H9 (cell line): ENCODE results near the gene DSP. TPM values are rescaled to one million over a fixed set of nuclear protein-coding genes. Genes with fewer than 3 reads are reported as not detected.

ENCODE experiments used
- DNase-seq: peaks from one replicate; pipeline ENCODE4 v3.0.0-alpha.2; 2017
- H2AFZ ChIP-seq: one replicate; pipeline ENCODE4 v1.6.1; 2013; ENCODE audit warnings: mild to moderate bottlenecking, low read length, control low read depth, moderate library complexity
- H2AK5ac ChIP-seq: 2 replicates; pipeline ENCODE4 v1.6.1; 2013; ENCODE audit warnings: low read length, control low read depth, mixed read lengths; ENCODE audit not compliant: insufficient read length
- H2BK120ac ChIP-seq: one replicate; pipeline ENCODE4 v1.6.1; 2013; ENCODE audit warnings: low read depth, mild to moderate bottlenecking, low read length, control low read depth, inconsistent platforms; ENCODE audit not compliant: poor library complexity, severe bottlenecking
- H2BK12ac ChIP-seq: 2 replicates; pipeline ENCODE4 v1.6.1; 2013; ENCODE audit warnings: low read length, control low read depth, mixed read lengths, low read depth; ENCODE audit not compliant: insufficient read length
- H2BK15ac ChIP-seq: 2 replicates; pipeline ENCODE4 v1.6.1; 2013; ENCODE audit warnings: low read depth, low read length, control low read depth
- H2BK20ac ChIP-seq: one replicate; pipeline ENCODE4 v1.6.1; 2013; ENCODE audit warnings: low read depth, mild to moderate bottlenecking, low read length, control low read depth, inconsistent platforms; ENCODE audit not compliant: poor library complexity, severe bottlenecking
- H2BK5ac ChIP-seq: 2 replicates; pipeline ENCODE4 v1.6.1; 2013; ENCODE audit warnings: low read length, control low read depth, mixed read lengths; ENCODE audit not compliant: insufficient read length
- H3K14ac ChIP-seq: 2 replicates; pipeline ENCODE4 v1.6.1; 2013; ENCODE audit warnings: low read length, control low read depth; ENCODE audit not compliant: insufficient read depth
- H3K18ac ChIP-seq: 2 replicates; pipeline ENCODE4 v1.6.1; 2013; ENCODE audit warnings: low read depth, mild to moderate bottlenecking, mixed read lengths, low read length, control low read depth; ENCODE audit not compliant: insufficient read length
- H3K23ac ChIP-seq: 2 replicates; pipeline ENCODE4 v1.6.1; 2013; ENCODE audit warnings: low read length, control low read depth, mixed read lengths, low read depth; ENCODE audit not compliant: insufficient read length
- H3K23me2 ChIP-seq: 2 replicates; pipeline ENCODE4 v1.6.1; 2013; ENCODE audit warnings: low read depth, mild to moderate bottlenecking, mixed read lengths, low read length, control low read depth; ENCODE audit not compliant: insufficient read length, poor library complexity, severe bottlenecking
- H3K27ac ChIP-seq: 2 replicates; pipeline ENCODE4 v1.5.1; 2013; ENCODE audit warnings: low read length, control low read depth, mixed read lengths, low read depth; ENCODE audit not compliant: insufficient read length
- H3K27me3 ChIP-seq: 2 replicates; pipeline ENCODE4 v1.6.1; 2013; ENCODE audit warnings: low read length, control low read depth, inconsistent platforms; ENCODE audit not compliant: insufficient read depth
- H3K4ac ChIP-seq: 2 replicates; pipeline ENCODE4 v1.6.1; 2013; ENCODE audit warnings: low read depth, mild to moderate bottlenecking, control low read depth, inconsistent platforms, low read length, moderate library complexity
- H3K4me1 ChIP-seq: 2 replicates; pipeline ENCODE4 v1.6.1; 2013; ENCODE audit warnings: low read length, control low read depth, inconsistent platforms; ENCODE audit not compliant: insufficient read depth
- H3K4me2 ChIP-seq: 2 replicates; pipeline ENCODE4 v1.6.1; 2013; ENCODE audit warnings: low read length, control low read depth, mixed read lengths; ENCODE audit not compliant: insufficient read length, insufficient read depth
- H3K56ac ChIP-seq: 2 replicates; pipeline ENCODE4 v1.6.1; 2013; ENCODE audit warnings: low read depth, mild to moderate bottlenecking, mixed read lengths, low read length, control low read depth; ENCODE audit not compliant: insufficient read length
- H3K79me1 ChIP-seq: 2 replicates; pipeline ENCODE4 v1.6.1; 2013; ENCODE audit warnings: low read depth, mild to moderate bottlenecking, moderate library complexity, low read length, control low read depth, inconsistent platforms; ENCODE audit not compliant: insufficient read depth, poor library complexity, severe bottlenecking
- H3K79me2 ChIP-seq: 2 replicates; pipeline ENCODE4 v1.6.1; 2013; ENCODE audit warnings: low read length, control low read depth, inconsistent platforms; ENCODE audit not compliant: insufficient read depth
- H3K9ac ChIP-seq: 2 replicates; pipeline ENCODE4 v1.6.1; 2013; ENCODE audit warnings: low read length, control low read depth, mixed read lengths; ENCODE audit not compliant: insufficient read length; ENCODE audit errors: extremely low read depth
- H3K9me3 ChIP-seq: one replicate; pipeline ENCODE4 v1.6.1; 2013; ENCODE audit warnings: low read depth, low read length, inconsistent platforms; ENCODE audit not compliant: control insufficient read depth
- H3T11ph ChIP-seq: one replicate; pipeline ENCODE4 v1.6.1; 2013; ENCODE audit warnings: mild to moderate bottlenecking, low read length, control low read depth, inconsistent platforms
- H4K20me1 ChIP-seq: one replicate; pipeline ENCODE4 v1.6.1; 2013; ENCODE audit not compliant: control insufficient read depth, insufficient read length, insufficient read depth
- H4K5ac ChIP-seq: 2 replicates; pipeline ENCODE4 v1.6.1; 2013; ENCODE audit warnings: low read depth, mild to moderate bottlenecking, mixed read lengths, low read length, control low read depth; ENCODE audit not compliant: insufficient read length
- H4K8ac ChIP-seq: replicated peaks from 2 replicates; pipeline ENCODE4 v1.6.1; 2013; ENCODE audit warnings: low read length, control low read depth, mixed read lengths, low read depth; ENCODE audit not compliant: insufficient read length
- H4K91ac ChIP-seq: 2 replicates; pipeline ENCODE4 v1.6.1; 2013; ENCODE audit warnings: low read depth, mild to moderate bottlenecking, moderate library complexity, mixed read lengths, low read length, control low read depth; ENCODE audit not compliant: insufficient read length
- H3K27ac Mint-ChIP-seq, 3 experiments: 2 replicates in 2 of 3; 3 replicates in 1 of 3; pipeline ENCODE4 v1.8.0; 2020 to 2021; ENCODE audit warnings: mixed read lengths in 3 of 3, mild to moderate bottlenecking in 1 of 3, moderate library complexity in 1 of 3
- H3K27me3 Mint-ChIP-seq: 2 replicates; pipeline ENCODE4 v1.8.0; 2021; ENCODE audit warnings: low read depth, mild to moderate bottlenecking, moderate library complexity, mixed read lengths
- H3K36me3 Mint-ChIP-seq, 3 experiments: 2 replicates in 2 of 3; 3 replicates in 1 of 3; pipeline ENCODE4 v1.8.0; 2020 to 2021; ENCODE audit warnings: low read depth in 3 of 3, mixed read lengths in 3 of 3; ENCODE audit not compliant: insufficient read depth in 1 of 3
- H3K4me1 Mint-ChIP-seq, 2 experiments: 2 replicates each; pipeline ENCODE4 v1.8.0; 2020; ENCODE audit warnings: mixed read lengths in 2 of 2
- H3K4me3 Mint-ChIP-seq, 2 experiments: 2 replicates in 1 of 2; 3 replicates in 1 of 2; pipeline ENCODE4 v1.8.0; 2020 to 2021; ENCODE audit warnings: mild to moderate bottlenecking in 2 of 2, mixed read lengths in 2 of 2, moderate library complexity in 1 of 2
- H3K9me3 Mint-ChIP-seq, 2 experiments: 2 replicates in 1 of 2; 3 replicates in 1 of 2; pipeline ENCODE4 v1.8.0; 2020; ENCODE audit warnings: mild to moderate bottlenecking in 2 of 2, mixed read lengths in 2 of 2, moderate library complexity in 1 of 2
- WGBS: extraction: QIAGEN DNeasy Blood & Tissue Kit; methylation state at CpG from one replicate; pipeline ENCODE4 v1.1.7; 2013; ENCODE audit warnings: missing lambda C conversion rate, low lambda C conversion rate, mixed read lengths; ENCODE audit not compliant: insufficient read length; ENCODE audit errors: extremely low coverage; 5-methylcytosine and 5-hydroxymethylcytosine counted together
- total RNA-seq: library from RNA; stranded (reverse); gene quantifications from 2 replicates; pipeline ENCODE4 v1.2.1, GENCODE V29; 2021
- TF ChIP-seq, protein P1 (sequence below): fragments of 200-600 bp; sonication (generic); conservative IDR thresholded peaks from 3 replicates; pipeline ENCODE4 v1.8.0; 2021; ENCODE audit warnings: antibody characterized with exemption, mild to moderate bottlenecking

DSP gene
- total RNA-seq, 1 experiment from 2014 or later: 48.9 TPM

DNA sequence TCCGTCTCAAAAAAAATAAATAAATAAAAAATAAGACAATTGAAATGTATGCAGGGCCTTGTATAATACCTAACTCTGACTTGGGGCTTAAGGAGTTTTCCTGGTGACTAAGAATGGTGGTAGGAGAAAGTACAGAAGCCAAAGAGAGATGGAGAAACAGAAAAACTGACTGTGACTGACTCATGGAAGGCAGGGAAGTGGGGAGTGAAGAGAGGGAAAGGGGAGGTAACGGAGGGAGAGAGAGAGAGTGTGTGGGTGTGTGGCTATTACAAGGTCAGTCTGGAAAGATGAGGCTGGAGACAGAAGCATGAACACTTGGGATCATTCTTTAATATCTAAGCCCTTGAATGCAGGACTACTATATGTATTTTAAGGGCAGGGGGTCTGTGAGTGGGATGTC is 87.0 kb downstream of the DSP start:
- no peak overlapping the region for H4K8ac ChIP-seq
- no peaks in the 10 kb centered on the region for H3K27me3 ChIP-seq
- no peak overlapping the region for H3K56ac ChIP-seq
- no peak overlapping the region for H3K18ac ChIP-seq
- Mint-ChIP-seq H3K36me3 (no peaks in the 10 kb centered on the region), H3K9me3 (no peaks in the 10 kb centered on the region), H3K4me1 (peaks cover 19% of the 10 kb centered on the region in 2 experiments), H3K27me3 (peaks cover 6% of the 10 kb centered on the region), H3K4me3 (no peak overlapping the region), H3K27ac (peak overlapping the region in 2 of 3 experiments; percentile 7 to 42; a peak in 1 of 7 replicates)
- H2BK15ac ChIP-seq: no peak overlapping the region
- no peak overlapping the region for H2BK120ac ChIP-seq
- H3K4me2 ChIP-seq: no peak overlapping the region
- TF ChIP-seq, protein P1, sequence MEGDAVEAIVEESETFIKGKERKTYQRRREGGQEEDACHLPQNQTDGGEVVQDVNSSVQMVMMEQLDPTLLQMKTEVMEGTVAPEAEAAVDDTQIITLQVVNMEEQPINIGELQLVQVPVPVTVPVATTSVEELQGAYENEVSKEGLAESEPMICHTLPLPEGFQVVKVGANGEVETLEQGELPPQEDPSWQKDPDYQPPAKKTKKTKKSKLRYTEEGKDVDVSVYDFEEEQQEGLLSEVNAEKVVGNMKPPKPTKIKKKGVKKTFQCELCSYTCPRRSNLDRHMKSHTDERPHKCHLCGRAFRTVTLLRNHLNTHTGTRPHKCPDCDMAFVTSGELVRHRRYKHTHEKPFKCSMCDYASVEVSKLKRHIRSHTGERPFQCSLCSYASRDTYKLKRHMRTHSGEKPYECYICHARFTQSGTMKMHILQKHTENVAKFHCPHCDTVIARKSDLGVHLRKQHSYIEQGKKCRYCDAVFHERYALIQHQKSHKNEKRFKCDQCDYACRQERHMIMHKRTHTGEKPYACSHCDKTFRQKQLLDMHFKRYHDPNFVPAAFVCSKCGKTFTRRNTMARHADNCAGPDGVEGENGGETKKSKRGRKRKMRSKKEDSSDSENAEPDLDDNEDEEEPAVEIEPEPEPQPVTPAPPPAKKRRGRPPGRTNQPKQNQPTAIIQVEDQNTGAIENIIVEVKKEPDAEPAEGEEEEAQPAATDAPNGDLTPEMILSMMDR: no peak
- no peaks in the 10 kb centered on the region; the same call in 1 of the 2 replicates for H3K4me1 ChIP-seq
- H3K79me2 ChIP-seq: no peaks in the 10 kb centered on the region
- no peak overlapping the region for H2BK12ac ChIP-seq
- WGBS: 100% methylated on average over 1 of the region's 2 CpGs
- H3K9me3 ChIP-seq: no peaks in the 10 kb centered on the region
- H3K14ac ChIP-seq: no peak overlapping the region
- no peak overlapping the region for H2AFZ ChIP-seq
- no peak overlapping the region for H4K5ac ChIP-seq
- no peak overlapping the region for H4K91ac ChIP-seq
- H3T11ph ChIP-seq: no peak overlapping the region
- no peak overlapping the region for H3K4ac ChIP-seq
- H4K20me1 ChIP-seq: no peaks in the 10 kb centered on the region
- H2BK20ac ChIP-seq: no peak overlapping the region
- no peak overlapping the region for H2BK5ac ChIP-seq
- H3K79me1 ChIP-seq: no peaks in the 10 kb centered on the region
- H2AK5ac ChIP-seq: no peak overlapping the region
- no peak overlapping the region for H3K23ac ChIP-seq
- no peaks in the 10 kb centered on the region for H3K23me2 ChIP-seq
- no peak overlapping the region for H3K27ac ChIP-seq
- no peak for DNase-seq
- no peak overlapping the region for H3K9ac ChIP-seq
